Activated CD4-positive, CD25-positive, alpha-beta regulatory T cell treated with anti-CD3 and anti-CD28 coated beads, Interleukin-2, amount 50 U/mL, for 72 hours (primary cell): ENCODE results near the gene IPP.
"Not testable (repeated sequence)": the region's sequence is repeated elsewhere in the genome, so short reads cannot be mapped to it uniquely, and the experiment has no call there.

Experiments used
- DNase-seq: peaks from one replicate; pipeline ENCODE4 v3.0.0; 2021

Gene IPP

DNA sequence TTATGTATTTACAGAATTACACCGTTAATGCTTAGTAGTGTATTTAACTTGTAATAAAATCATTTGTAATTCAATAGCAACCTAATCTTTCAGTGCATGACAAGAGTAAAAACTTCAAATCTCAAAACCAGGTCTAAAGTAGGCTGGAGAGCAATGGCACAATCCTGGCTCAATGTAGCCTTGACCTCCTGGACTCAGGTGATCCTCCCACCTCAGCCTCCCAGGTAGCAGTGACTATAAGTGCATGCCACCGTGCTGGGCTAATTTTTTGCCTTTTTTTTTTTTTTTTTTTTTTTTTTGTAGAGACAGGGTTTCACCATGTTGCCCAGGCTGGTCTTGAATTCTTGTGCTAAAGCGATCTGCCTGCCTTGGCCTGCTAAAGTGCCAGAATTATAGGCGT lies 11.3 kb downstream of the IPP start:
- no peak for DNase-seq

DNA sequence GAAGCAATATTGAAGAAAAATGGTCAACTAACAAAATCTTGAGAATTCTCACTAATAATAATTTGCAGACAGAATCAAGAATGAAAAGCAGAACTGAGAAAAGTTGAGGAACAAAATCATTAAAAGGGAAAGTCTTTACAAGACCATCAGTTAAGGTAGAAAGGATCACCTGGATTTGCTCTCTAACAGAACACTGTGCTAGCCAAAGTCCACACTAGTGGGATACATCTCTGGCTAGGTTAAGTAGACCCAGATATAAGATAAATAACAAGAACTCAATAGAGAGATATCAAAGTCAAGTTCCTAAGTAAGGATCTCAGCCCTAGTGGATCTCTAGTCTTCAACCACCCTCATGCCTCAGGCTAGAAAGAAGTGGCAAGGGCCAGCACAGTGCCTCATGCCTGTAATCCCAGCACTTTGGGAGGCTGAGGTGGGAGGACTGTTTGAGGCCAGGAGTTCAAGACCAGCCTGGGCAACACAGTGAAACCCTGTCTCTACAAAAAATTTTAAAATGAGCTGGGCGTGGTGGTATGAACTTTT lies 19.6 kb downstream of the IPP start:
- no peak for DNase-seq

DNA sequence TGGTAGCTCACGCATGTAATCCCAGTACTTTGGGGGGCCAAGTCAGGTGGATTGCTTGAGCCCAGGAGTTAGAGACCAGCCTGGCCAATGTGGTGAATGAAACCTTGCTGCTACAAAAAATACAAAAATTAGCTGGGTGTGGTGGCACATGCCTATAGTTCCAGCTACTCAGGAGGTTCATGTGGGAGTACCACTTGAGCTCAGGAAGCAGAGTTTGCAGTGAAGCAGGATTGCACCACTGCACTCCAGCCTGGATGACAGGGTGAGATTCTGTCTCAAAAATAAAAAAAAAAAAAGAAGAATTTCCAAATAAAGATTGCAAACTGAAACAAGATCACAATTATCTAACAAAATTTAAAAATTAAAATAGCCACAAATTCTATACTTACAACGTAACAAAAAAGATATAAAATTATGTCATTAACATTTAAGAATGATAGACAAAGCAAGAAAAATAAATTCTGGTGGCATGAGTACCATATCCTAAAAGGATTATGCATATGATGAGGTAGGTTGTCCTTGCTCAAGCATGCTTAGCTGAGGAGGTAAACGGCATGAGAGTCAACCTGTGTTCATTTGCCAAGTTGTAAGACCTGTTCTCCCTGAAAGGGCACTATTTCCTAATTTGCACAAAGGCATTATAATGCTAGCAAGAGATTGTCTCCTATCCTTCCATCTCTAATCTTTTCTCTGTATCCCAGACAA lies 20.2 kb downstream of the IPP start:
- DNase-seq: no peak

DNA sequence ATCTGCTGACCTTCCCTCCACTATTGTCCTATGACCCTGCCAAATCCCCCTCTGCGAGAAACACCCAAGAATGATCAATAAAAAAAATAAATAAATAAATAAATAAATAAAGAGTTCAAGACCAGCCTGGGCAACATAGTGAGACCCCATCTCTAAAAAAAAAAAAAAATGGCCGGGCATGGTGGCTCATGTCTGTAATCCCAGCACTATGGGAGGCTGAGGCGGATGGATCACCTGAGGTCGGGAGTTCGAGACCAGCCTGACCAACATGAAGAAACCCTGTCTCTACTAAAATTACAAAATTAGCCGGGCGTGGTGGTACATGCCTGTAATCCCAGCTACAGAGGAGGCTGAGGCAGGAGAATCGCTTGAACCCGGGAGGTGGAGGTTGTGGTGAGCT lies 24.4 kb downstream of the IPP start:
- DNase-seq: not testable (repeated sequence)

DNA sequence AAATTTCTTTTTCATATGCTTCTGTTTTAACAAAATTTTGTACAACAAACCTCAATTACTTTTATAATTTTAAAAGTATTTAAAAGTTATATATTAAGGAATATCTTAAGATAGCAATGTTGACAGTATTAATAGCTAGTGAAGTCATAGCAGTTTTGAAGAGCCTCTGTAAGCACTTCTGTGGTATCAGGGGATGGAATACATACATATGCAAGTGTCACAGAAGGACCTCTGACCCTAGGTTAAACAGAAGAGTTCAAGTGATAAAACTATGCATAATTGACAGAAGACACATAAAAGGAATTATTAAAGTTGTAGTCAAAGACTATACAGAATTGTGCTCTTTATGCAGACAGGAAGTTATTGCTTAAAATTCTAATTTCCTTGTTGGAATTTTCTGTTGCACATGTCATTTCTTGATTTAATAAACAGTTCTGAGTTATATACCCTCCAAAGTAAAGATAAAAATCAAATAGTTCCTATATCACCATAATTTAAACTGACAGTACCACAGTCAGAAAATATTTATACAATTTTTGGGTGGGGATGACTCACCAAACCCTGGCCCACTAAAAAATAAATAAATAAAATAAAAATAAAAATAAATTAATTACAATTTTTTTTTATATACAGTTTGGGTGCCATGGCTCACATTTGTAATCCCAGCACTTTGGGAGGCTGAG lies 27.1 kb downstream of the IPP start:
- DNase-seq: no peak

DNA sequence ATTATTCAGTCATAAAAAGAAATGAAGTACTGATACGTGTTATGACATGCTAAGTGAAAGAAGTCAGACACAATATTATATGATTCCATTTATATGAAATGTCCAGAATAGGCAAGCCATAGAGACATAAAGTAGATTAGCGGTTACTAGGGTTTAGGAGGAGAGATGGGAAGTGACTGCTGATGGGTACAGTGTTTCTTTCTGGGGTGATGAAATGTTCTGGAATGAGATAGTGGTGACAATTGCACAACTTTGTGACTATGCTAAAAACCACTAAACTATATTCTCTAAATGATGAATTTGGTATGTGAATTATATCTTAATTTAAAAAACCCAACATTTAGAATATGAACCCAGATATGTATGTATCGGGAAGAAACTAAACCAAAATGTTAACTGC lies 27.6 kb downstream of the IPP start:
- DNase-seq: no peak

DNA sequence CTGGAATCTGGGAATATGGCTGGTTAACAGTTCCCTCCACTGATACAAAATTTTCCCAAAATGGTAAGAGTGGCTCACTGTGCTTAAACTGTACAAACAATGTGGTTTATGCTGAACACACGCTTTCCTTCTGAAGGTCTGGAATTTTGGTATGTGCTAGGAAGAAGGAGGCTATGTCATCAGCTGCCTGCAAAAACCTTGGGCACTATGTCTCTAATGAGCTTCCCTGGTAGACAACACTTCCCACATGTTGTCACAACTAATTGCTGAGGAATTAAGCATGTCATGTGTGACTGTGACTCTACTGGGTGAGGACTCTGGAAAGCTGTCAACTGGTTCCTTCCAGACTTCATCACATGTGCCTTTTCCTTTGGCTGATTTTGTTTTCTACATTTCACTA lies 29.2 kb downstream of the IPP start:
- DNase-seq: no peak

DNA sequence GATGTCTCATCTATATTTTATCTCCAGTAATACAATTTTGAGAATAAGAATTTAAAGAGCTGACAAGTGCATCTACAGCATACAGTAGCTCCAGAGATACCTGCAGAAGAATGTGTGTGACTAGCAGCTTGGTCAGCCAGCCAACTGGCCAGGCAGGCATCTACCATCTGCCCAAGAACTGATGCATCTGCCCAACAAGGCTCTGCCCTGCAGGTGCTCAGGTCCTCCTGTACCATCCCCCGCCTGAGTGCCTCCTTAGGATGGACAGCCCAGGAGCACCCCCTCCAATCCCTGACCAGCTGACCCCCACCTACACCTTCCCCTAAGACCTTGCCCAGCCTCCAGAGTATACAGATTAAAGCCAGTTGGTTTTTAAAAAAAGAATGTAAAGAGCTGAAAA lies 32.2 kb downstream of the IPP start:
- no peak for DNase-seq

DNA sequence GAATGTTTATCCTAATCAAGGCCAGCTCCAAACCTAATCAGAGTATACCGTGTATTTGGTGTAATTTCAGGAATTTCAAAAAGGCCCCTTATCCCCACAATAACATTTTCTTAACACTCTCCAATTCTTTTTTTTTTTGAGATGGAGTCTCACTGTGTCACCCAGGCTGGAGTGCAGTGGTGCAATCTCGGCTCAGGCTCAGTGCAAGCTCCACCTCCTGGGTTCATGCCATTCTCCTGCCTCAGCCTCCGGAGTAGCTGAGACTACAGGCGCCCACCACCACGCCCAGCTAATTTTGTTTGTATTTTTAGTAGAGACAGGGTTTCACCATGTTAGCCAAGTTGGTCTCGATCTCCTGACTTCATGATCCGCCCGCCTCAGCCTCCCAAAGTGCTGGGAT lies 33.1 kb downstream of the IPP start:
- DNase-seq: not testable (repeated sequence)

DNA sequence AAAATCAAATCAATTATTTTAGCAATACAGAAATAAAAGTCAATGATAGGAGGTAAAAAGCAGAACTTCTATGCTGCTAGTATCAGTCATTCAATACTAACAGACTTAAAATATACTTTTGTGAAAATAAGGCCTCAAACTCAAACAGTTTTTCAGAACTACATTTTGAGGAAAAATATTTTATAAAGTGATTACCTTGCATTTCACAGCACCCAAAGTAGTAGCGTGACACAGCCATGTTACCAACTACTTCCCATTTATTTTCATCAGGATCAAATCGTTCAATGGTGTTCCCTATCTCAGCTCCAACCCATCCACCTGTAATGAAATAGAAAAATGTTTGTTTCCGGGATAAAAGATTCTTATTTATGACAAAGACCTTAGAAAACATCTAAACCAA lies 33.8 kb downstream of the IPP start:
- no peak for DNase-seq

DNA sequence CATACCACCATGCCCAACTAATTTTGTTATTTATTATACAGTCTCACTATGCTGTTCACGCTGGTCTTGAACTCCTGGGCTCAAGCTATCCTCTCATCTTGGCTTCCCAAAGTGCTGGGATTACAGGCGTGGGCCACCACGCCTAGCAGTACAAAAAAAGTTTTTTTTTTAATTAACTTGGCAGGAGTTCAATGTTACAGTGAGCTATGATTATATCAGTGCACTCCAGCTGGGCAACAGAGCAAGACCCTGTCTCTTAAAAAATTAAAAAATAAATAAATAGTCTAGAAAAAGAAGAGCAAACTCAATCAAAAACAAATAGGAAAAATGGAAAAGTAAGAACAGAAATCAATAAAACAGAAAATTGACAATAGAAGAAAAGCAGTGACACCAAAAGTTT lies 36.7 kb downstream of the IPP start:
- no peak for DNase-seq

DNA sequence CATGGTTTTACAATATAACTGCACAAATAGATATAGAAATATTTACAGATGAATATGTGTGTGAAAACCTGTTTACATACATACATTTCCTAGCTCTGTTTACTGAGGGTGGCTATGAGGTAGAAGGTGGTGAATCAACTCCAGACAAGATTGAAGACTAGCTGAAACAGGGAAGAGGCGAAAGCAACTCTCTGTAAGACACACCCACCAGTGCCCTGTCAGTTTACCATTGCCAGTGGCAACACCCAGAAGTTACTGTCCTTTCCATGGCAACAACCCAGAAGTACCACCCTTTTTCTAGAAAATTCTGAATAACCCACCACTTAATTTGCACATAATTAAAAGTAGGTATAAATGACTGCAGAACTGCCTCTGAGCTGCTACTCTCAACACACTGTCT lies 45.8 kb downstream of the IPP start:
- no peak for DNase-seq

DNA sequence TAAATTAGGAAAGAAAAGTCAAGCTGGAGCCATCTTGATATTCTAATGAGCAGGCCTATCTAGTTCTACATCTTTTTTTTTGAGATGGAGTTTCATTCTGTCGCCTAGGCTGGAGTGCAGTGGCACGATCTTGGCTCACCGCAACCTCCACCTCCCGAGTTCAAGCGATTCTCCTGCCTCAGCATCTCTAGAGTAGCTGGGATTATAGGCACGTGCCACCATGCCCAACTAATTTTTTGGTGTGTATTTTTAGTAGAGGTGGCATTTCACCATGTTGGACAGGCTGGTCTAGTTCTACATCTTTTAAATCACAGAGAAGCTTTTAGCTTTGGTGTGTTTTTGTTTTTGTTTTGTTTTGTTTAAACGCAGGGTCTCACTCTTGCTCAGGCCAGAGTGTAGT lies 55.6 kb downstream of the IPP start:
- DNase-seq: no peak

DNA sequence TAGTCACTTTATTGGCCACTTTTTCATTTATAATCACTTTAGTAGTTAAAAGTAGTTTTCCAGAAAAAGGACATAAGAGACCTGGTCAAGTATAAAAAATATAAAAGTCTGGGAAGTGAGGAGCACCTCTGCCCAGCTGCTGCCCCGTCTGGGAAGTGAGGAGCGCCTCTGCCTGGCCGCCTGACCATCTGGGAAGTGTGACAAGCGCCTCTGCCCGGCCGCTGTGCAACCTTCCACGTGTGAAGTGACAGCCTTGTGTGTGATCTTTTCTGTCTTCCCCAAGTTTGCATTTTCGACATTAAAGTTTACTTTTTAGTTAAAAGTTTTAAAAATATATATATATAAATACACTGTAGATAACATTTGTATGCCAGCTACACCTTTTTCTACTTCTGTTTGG lies 56.6 kb downstream of the IPP start:
- not testable (repeated sequence) for DNase-seq

DNA sequence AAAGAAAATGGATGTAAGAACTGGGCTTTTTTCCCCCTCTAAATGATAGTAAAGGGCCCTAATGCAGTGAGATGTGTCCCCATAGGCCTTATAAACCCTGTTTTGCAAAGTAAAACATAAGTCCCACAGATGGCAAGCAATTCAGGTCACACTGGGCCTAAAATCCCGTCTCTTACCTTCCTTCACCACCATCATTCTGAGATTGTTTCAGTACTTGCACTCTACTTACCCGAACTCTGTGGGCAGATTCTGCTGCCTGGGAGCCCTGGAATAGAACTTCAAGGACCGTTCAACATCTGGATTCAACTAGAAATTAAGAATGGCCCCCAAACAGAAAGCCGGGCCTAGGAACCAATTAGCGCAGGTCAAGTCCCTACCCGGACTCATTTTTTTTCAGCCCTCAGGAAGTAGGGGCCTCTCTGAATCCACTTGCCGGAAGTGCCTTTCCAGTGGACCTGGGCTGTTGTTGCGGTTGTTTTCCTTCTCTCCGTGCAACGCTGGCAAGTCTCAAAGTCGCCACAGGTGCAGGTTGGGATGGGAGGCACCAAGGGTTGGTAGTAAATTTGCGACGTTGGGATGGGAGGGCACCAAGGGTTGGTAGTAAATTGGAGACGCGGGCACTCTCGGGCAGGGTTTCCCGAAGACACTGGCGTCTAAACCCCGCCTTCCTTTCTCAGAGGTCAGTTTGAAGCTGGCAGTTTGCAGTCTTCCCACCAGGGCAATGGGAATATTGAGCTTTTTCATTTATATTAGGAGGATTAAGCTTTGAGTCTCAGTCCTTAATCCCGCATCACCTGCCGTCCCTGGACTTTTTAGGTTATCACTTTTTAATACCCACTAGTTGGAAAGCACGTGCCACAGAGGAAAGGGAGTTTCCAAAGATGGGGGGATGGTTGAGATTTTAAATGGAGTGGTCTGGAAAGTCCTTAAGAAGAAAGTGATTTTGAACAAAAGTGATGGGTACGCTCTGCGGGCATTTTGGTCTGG lies 62.4 kb downstream of the IPP start, which contains the start of gene TMEM69:
Gene TMEM69 (plus strand): TSS at position 428 of the 987 bp plus-strand sequence. CDS start 2,888 bp downstream, outside the sequence.
- peak; percentile 78 for DNase-seq

DNA sequence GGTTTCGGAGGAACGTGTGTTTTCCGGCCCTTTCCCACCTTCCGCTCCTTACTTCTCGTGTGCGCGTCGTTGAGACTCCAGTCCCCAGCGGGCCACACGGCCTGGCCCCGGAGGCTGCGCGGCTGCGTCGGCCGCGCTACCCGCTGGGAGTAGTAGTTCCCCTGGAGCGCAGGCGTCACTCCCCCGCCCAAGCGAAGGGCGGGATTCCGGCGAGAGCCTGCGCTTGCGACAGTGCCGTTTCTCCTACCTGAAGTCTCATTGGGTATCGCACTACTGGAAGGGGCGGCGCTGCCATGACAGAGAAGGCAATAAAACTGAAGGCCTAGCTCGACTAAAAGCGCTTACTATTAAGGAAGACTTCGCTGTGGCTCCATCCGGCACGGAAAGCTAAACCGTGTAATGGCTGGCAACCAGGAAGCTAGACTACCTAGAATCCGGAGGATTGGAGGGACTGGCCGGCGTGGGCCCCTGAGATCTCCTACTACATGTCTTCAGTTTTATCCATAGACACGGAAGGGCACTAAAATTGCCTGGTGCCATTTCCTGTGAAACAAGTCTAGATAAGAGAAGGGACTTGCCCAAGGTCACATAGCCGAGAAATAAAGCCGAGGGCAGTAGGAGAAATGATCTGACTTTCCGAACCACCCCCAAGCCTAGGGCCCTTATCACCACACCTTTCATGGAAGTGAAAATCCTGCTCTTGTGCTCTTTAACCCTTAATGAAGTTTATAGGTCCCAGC lies 63.3 kb downstream of the IPP start:
- DNase-seq: peak; percentile 93

DNA sequence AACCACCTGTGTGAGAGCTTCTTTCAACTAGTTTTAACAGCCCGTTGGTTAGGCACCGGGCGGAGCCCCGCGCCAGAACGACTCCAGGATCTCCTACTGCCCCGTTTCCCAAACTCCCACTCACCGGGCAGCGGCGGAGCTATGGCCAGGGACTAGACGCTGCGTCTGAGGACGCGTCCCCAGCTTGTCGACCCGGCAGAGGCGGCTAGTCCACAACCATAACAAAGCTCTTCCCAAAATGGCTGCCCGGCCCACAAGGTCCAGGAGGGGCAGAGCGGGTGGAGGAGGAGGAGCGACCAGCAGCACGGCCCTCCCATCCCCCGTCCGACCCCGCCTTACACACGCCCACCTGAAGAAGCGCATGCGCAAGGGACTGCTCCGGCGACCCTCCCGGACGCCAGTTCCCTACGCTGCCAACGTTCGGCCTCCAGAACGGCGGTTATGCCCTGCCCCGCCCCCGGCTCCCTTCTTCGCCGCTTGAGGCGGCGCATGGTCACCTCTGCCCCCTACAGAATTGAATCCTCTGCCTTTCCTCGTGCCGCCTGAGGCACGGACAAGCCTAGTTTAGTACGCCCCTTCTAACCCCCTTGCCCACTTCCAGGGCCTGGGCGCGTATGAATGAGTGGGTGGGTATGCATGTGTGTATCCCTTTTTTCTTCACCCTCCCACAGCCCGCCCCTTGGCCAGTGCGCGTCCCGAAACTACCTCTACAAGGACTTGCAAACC lies 64.0 kb downstream of the IPP start, which contains the start of gene GPBP1L1:
Gene GPBP1L1 (minus strand): TSS at position 246 of the 726 bp plus-strand sequence. CDS start 27,446 bp downstream, outside the sequence.
- peak; percentile 96 for DNase-seq

DNA sequence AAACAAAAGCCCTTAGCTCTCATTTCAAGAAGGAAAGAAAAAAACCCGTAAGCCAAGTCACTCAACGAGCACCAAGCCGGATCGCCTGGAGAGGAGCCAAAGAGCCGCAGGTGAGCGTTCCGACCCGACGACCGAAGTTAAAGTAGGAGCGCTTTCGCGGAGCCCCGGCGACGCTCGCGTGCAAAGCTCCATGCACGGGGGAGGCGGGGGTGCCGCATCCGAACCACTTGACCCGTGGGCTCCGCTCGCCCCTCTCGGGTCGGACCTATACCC lies 64.5 kb downstream of the IPP start:
- DNase-seq: peak; percentile 64

DNA sequence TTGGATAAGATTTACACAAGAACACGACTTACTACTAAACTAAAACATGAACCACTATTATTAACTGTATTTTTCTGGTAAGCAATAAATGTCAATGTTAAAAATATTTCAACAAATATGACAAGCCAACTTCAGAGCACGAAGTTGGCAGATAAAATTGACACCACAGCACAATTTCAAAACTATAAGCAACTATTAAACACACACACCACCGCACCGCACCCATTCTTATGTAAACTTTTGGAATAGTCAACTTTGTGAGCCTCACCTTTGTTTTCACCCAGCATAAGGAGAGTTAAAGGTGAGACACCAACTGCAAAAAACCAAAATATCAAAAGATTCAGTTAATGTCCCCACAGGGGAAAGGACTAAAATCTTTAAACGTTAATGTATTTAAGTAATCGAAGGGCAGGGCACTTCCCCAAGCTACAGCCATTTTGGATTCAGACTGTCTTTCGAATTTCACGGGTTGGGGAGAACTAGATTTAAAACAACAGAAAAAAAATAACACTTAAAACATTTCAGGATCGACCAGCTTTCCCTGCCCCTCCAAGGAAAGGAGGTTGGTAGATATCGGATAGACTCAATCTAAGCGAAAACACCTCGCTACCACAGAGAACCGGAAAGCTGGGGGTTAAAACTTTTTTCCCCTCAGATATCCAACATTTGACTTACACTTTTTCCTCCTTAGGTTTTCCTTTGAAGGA lies 65.0 kb downstream of the IPP start:
- no peak for DNase-seq

DNA sequence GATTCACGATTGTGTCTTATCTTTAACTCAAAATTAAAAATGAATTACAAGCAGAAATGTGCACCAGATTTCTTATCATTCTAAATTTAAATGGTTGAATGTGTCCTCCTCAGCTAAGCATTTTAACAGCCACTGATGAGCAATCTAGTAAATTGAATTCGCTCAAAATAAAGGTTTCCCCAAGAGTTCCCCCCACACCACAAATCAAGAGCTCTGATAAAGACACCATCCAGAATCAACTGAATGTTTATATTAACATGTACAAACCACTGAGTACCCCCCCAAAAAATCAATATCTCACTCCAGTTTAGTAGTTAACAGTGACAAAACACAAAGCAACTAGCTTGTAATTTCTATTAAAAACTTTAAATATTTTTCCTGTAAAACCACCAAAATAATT lies 66.1 kb downstream of the IPP start:
- DNase-seq: no peak

DNA sequence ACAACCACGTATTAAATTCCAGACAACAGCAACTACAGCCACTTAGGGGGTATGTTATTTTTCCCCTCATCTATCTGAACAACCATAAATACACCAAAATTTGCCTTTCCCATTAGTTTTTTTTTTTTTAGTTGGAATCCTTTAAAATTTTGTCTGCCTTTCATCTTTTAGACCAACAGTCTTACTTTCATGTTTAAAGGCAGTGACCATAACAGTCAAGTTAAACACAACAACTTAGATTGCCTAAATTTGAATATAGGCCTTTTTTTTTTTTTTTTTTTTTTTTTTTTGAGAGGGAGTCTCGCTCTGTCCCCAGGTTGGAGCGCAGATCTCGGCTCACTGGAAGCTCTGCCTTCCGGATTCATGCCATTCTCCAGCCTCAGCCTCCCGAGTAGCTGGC lies 67.5 kb downstream of the IPP start:
- DNase-seq: no peak
